SU-DHL-6 (cell line): ENCODE data around the gene CLDN5.
"Not testable (repeated sequence)": the region's sequence is repeated elsewhere in the genome, so short reads cannot be mapped to it uniquely, and the experiment has no call there.

Experiments used
- H2AFZ ChIP-seq: fragments of 200-600 bp; sonication (generic); 2 replicates; pipeline ENCODE4 v1.6.1; 2014; ENCODE audit warnings: low read depth, mild to moderate bottlenecking, moderate library complexity, mixed read lengths, antibody characterized with exemption, low read length; ENCODE audit not compliant: severe bottlenecking
- H3F3A ChIP-seq: fragments of 200-600 bp; shearing (Covaris generic); 2 replicates; pipeline ENCODE4 v1.6.0; 2016; ENCODE audit warnings: antibody characterized with exemption, mild to moderate bottlenecking; ENCODE audit not compliant: insufficient read depth
- H3K27ac ChIP-seq: fragments of 200-600 bp; sonication (generic); 2 replicates; pipeline ENCODE4 v1.5.1; 2016; ENCODE audit warnings: low read depth, mild to moderate bottlenecking, low read length, moderate library complexity, mixed read lengths
- H3K27me3 ChIP-seq: fragments of 200-600 bp; sonication (generic), shearing (Covaris generic); 2 replicates; pipeline ENCODE4 v1.6.0; 2014; ENCODE audit warnings: mild to moderate bottlenecking, low read length
- H3K36me3 ChIP-seq: fragments of 200-600 bp; sonication (generic); 2 replicates; pipeline ENCODE4 v1.6.1; 2014; ENCODE audit warnings: mild to moderate bottlenecking, low read length, mixed read lengths
- H3K4me2 ChIP-seq: fragments of 300-600, 200-600 bp; shearing (Covaris generic), sonication (generic); 2 replicates; pipeline ENCODE4 v1.6.0; 2014; ENCODE audit warnings: low read length, low read depth, mild to moderate bottlenecking; ENCODE audit not compliant: poor library complexity, severe bottlenecking
- H3K4me3 ChIP-seq: fragments of 200-600 bp; sonication (generic); 2 replicates; pipeline ENCODE4 v1.5.1; 2014; ENCODE audit warnings: antibody characterized with exemption, low read length, mild to moderate bottlenecking, mixed read lengths; ENCODE audit not compliant: insufficient read depth, poor library complexity, severe bottlenecking
- H3K79me2 ChIP-seq: fragments of 200-600 bp; sonication (generic); 2 replicates; pipeline ENCODE4 v1.6.1; 2014; ENCODE audit warnings: mild to moderate bottlenecking, low read length, moderate library complexity; ENCODE audit not compliant: insufficient read depth
- H3K9ac ChIP-seq: fragments of 200-600 bp; sonication (generic); 2 replicates; pipeline ENCODE4 v1.7.0; 2014; ENCODE audit warnings: mild to moderate bottlenecking, low read length
- H3K9me2 ChIP-seq: fragments of 200-600 bp; sonication (generic); replicated peaks from 2 replicates; pipeline ENCODE4 v1.6.1; 2014; ENCODE audit warnings: low read length; ENCODE audit not compliant: insufficient read depth
- H3K9me3 ChIP-seq: fragments of 200-600 bp; sonication (generic); 2 replicates; pipeline ENCODE4 v1.6.1; 2014; ENCODE audit warnings: low read length, mixed read lengths; ENCODE audit not compliant: insufficient read depth
- H4K20me1 ChIP-seq: fragments of 200-600 bp; sonication (generic); 2 replicates; pipeline ENCODE4 v1.6.1; 2014; ENCODE audit warnings: low read depth, mild to moderate bottlenecking, antibody characterized with exemption, low read length, moderate library complexity, mixed read lengths
- EZH2phosphoT487 ChIP-seq: fragments of 200-600 bp; sonication (generic), shearing (Covaris generic); conservative IDR thresholded peaks from 2 replicates; pipeline ENCODE4 v1.6.1; 2018; ENCODE audit warnings: mild to moderate bottlenecking, antibody characterized with exemption, low read length, moderate library complexity, mixed read lengths
- TF ChIP-seq, protein P1 (sequence below): fragments of 200-600 bp; sonication (generic); IDR thresholded peaks from one replicate; pipeline ENCODE4 v1.5.1; 2017; ENCODE audit warnings: antibody characterized with exemption, mild to moderate bottlenecking, low read length, moderate library complexity; ENCODE audit not compliant: insufficient read depth, poor library complexity, severe bottlenecking

CLDN5 gene

DNA sequence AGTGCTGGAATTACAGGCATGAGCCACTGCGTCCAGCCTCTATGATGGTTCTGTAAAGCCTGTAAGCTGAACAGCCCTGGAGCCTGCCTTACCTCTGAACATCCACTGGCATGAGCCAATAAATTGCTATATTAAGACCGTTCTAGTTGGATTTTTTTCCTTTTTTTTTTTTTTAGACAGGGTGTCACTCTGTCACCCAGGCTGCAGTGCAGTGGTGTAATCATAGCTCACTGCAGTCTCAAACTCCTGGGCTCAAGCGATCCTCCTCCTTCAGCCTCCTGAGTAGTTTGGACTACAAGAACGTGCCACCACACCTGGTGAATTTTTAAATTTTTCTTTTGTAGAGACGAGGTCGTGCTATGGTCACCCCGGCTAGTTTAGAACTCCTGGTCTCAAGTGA, 26.2 kb upstream of the CLDN5 start:
- no peak overlapping the region for H3K4me2 ChIP-seq
- H3K4me3 ChIP-seq, result no peak overlapping the region
- no peaks in the 10 kb centered on the region for H4K20me1 ChIP-seq
- H3K9me2 ChIP-seq, result no peaks in the 10 kb centered on the region
- no peaks in the 10 kb centered on the region for H3K36me3 ChIP-seq
- TF ChIP-seq, protein P1, sequence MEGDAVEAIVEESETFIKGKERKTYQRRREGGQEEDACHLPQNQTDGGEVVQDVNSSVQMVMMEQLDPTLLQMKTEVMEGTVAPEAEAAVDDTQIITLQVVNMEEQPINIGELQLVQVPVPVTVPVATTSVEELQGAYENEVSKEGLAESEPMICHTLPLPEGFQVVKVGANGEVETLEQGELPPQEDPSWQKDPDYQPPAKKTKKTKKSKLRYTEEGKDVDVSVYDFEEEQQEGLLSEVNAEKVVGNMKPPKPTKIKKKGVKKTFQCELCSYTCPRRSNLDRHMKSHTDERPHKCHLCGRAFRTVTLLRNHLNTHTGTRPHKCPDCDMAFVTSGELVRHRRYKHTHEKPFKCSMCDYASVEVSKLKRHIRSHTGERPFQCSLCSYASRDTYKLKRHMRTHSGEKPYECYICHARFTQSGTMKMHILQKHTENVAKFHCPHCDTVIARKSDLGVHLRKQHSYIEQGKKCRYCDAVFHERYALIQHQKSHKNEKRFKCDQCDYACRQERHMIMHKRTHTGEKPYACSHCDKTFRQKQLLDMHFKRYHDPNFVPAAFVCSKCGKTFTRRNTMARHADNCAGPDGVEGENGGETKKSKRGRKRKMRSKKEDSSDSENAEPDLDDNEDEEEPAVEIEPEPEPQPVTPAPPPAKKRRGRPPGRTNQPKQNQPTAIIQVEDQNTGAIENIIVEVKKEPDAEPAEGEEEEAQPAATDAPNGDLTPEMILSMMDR, result no peak
- no peak for TF ChIP-seq EZH2phosphoT487
- H3K27ac ChIP-seq, result no peak overlapping the region
- no peaks in the 10 kb centered on the region for H3F3A ChIP-seq
- H2AFZ ChIP-seq, result no peak overlapping the region
- no peak overlapping the region for H3K9ac ChIP-seq
- H3K9me3 ChIP-seq, result no peaks in the 10 kb centered on the region
- no peaks in the 10 kb centered on the region for H3K27me3 ChIP-seq
- H3K79me2 ChIP-seq, result no peaks in the 10 kb centered on the region

- no peaks in the 10 kb centered on the region for H3K27me3 ChIP-seq
- H3K9me2 ChIP-seq, result no peaks in the 10 kb centered on the region
- H3K4me3 ChIP-seq, result no peak overlapping the region
- no peak overlapping the region for H3K4me2 ChIP-seq
- H3K36me3 ChIP-seq, result no peaks in the 10 kb centered on the region
- H3F3A ChIP-seq, result no peaks in the 10 kb centered on the region
- no peak overlapping the region for H3K9ac ChIP-seq
- H3K79me2 ChIP-seq, result no peaks in the 10 kb centered on the region
- H3K9me3 ChIP-seq, result no peaks in the 10 kb centered on the region
- no peak for TF ChIP-seq EZH2phosphoT487
- TF ChIP-seq, protein P1, result no peak
- no peaks in the 10 kb centered on the region for H4K20me1 ChIP-seq
- H3K27ac ChIP-seq, result no peak overlapping the region
- H2AFZ ChIP-seq, result no peak overlapping the region
These were observed 25.2 kb upstream of the CLDN5 start for GRCh38 chr22:19549428-19549827.

- H3F3A ChIP-seq, result no peaks in the 10 kb centered on the region
- TF ChIP-seq, protein P1, result no peak
- no peak for TF ChIP-seq EZH2phosphoT487
- H3K9me2 ChIP-seq, result no peaks in the 10 kb centered on the region
- H2AFZ ChIP-seq, result no peak overlapping the region
- no peaks in the 10 kb centered on the region for H4K20me1 ChIP-seq
- H3K36me3 ChIP-seq, result no peaks in the 10 kb centered on the region
- no peak overlapping the region for H3K4me2 ChIP-seq
- H3K27ac ChIP-seq, result no peak overlapping the region
- no peaks in the 10 kb centered on the region for H3K27me3 ChIP-seq
- H3K9me3 ChIP-seq, result no peaks in the 10 kb centered on the region
- H3K4me3 ChIP-seq, result no peak overlapping the region
- no peaks in the 10 kb centered on the region for H3K79me2 ChIP-seq
- H3K9ac ChIP-seq, result no peak overlapping the region
These were observed 24.8 kb upstream of the CLDN5 start for GRCh38 chr22:19548964-19549363.

GRCh38 chr22:19548427-19548826, 24.2 kb upstream of the CLDN5 start:
- not testable (repeated sequence) for H3K36me3 ChIP-seq

More at GRCh38 chr22:19548427-19548826, 24.2 kb upstream of the CLDN5 start:
- not testable (repeated sequence) for H4K20me1 ChIP-seq, H3K27ac ChIP-seq, H3K9ac ChIP-seq, H3K27me3 ChIP-seq, H3K4me3 ChIP-seq, H3K79me2 ChIP-seq, H3K4me2 ChIP-seq, H3K9me3 ChIP-seq, H3F3A ChIP-seq, H3K9me2 ChIP-seq, H2AFZ ChIP-seq
